Hepatocyte (in vitro differentiated cells): ENCODE results near the gene MIPOL1. TPM values are rescaled to one million over a fixed set of nuclear protein-coding genes. Genes with fewer than 3 reads are reported as not detected.

Experiments
- DNase-seq: peaks from one replicate; pipeline ENCODE4 v3.0.0-alpha.2; 2016; ENCODE audit warnings: low spot score
- H2AFZ ChIP-seq: fragments of 200-600 bp; sonication (generic); 2 replicates; pipeline ENCODE4 v1.6.0; 2016; ENCODE audit warnings: antibody characterized with exemption, mild to moderate bottlenecking
- H3K27ac ChIP-seq: fragments of 200-600 bp; sonication (generic); 2 replicates; pipeline ENCODE4 v1.5.1; 2016; ENCODE audit warnings: mild to moderate bottlenecking
- H3K27me3 ChIP-seq: fragments of 200-600 bp; sonication (generic); 2 replicates; pipeline ENCODE4 v1.6.1; 2016
- H3K36me3 ChIP-seq: fragments of 200-600 bp; sonication (generic); replicated peaks from 2 replicates; pipeline ENCODE4 v1.5.1; 2016; ENCODE audit warnings: low read depth; ENCODE audit not compliant: insufficient read depth
- H3K4me1 ChIP-seq: fragments of 200-600 bp; sonication (generic); 2 replicates; pipeline ENCODE4 v1.5.1; 2016; ENCODE audit warnings: mild to moderate bottlenecking, moderate library complexity; ENCODE audit not compliant: insufficient read depth
- H3K4me2 ChIP-seq: fragments of 200-600 bp; sonication (generic); 2 replicates; pipeline ENCODE4 v1.6.0; 2016
- H3K4me3 ChIP-seq: fragments of 200-600 bp; sonication (generic); 2 replicates; pipeline ENCODE4 v1.5.1; 2016; ENCODE audit warnings: mild to moderate bottlenecking
- H3K79me2 ChIP-seq: fragments of 200-600 bp; sonication (generic); 2 replicates; pipeline ENCODE4 v1.6.0; 2017; ENCODE audit warnings: mild to moderate bottlenecking
- H3K9me2 ChIP-seq: fragments of 200-600 bp; sonication (generic); replicated peaks from 2 replicates; pipeline ENCODE4 v1.6.0; 2017; ENCODE audit warnings: mild to moderate bottlenecking; ENCODE audit not compliant: insufficient read depth
- H3K9me3 ChIP-seq: fragments of 200-600 bp; sonication (generic); 2 replicates; pipeline ENCODE4 v1.5.1; 2016; ENCODE audit warnings: low read depth, mild to moderate bottlenecking
- H4K20me1 ChIP-seq: fragments of 200-600 bp; sonication (generic); 2 replicates; pipeline ENCODE4 v1.6.0; 2016; ENCODE audit warnings: mild to moderate bottlenecking; ENCODE audit not compliant: insufficient read depth, poor library complexity, severe bottlenecking
- CTCF ChIP-seq: fragments of 200-600 bp; sonication (generic); IDR thresholded peaks from 2 replicates; pipeline ENCODE4 v1.5.1; 2016; ENCODE audit warnings: antibody characterized with exemption, mild to moderate bottlenecking; ENCODE audit not compliant: poor library complexity
- EZH2 ChIP-seq: fragments of 200-600 bp; sonication (generic); IDR thresholded peaks from 2 replicates; pipeline ENCODE4 v1.6.1; 2016; ENCODE audit warnings: antibody characterized with exemption, mild to moderate bottlenecking, borderline replicate concordance
- EZH2phosphoT487 ChIP-seq: fragments of 200-600 bp; sonication (generic); IDR thresholded peaks from one replicate; pipeline ENCODE4 v1.6.1; 2018; ENCODE audit warnings: antibody characterized with exemption, mild to moderate bottlenecking, low read depth, moderate library complexity; ENCODE audit not compliant: unreplicated experiment, severe bottlenecking
- WGBS: methylation state at CpG from one replicate; pipeline ENCODE4 v1.1.6; 2016; ENCODE audit warnings: low lambda C conversion rate; ENCODE audit errors: missing lambda C conversion rate; 5-methylcytosine and 5-hydroxymethylcytosine counted together
- polyA plus RNA-seq: library from polyadenylated mRNA; unstranded; fragments of >200 nt; fragmentation: Nextera tagmentation; extraction: Ambion mirVana; gene quantifications from 2 replicates; pipeline ENCODE4 v1.2.1, GENCODE V29; 2016
- total RNA-seq: library from RNA; depleted of rRNA; stranded (reverse); fragments of >200 nt; gene quantifications from 2 replicates; pipeline ENCODE4 v1.2.3, GENCODE V29; 2014

MIPOL1 gene
- total and polyA plus RNA-seq, 2 experiments from 2014 or later, result 2.6 to 16.6 TPM

GRCh38 chr14:37237735-37238200, 40.0 kb downstream of the MIPOL1 start:
- Histone ChIP-seq H3K36me3 (no peaks in the 10 kb centered on the region), H3K9me2 (no peaks in the 10 kb centered on the region), H3K27me3 (no peaks in the 10 kb centered on the region), H3K9me3 (no peaks in the 10 kb centered on the region), H3K4me1 (no peaks in the 10 kb centered on the region), H3K27ac (no peak overlapping the region), H3K4me3 (no peak overlapping the region), H4K20me1 (no peaks in the 10 kb centered on the region), H3K4me2 (no peak overlapping the region), H3K79me2 (peaks cover 4% of the 10 kb centered on the region), H2AFZ (no peak overlapping the region)
- DNase-seq, result no peak
- TF ChIP-seq EZH2phosphoT487 (no peak), EZH2 (no peak), CTCF (no peak)
- 89% methylated on average over 5 of the region's 5 CpGs for WGBS

GRCh38 chr14:37241198-37241597, 43.5 kb downstream of the MIPOL1 start:
- Histone ChIP-seq H3K4me1 (no peaks in the 10 kb centered on the region), H3K27me3 (no peaks in the 10 kb centered on the region), H3K79me2 (peaks cover 17% of the 10 kb centered on the region), H3K27ac (no peak overlapping the region), H3K4me2 (no peak overlapping the region), H4K20me1 (no peaks in the 10 kb centered on the region), H2AFZ (no peak overlapping the region), H3K36me3 (no peaks in the 10 kb centered on the region), H3K9me2 (no peaks in the 10 kb centered on the region), H3K9me3 (no peaks in the 10 kb centered on the region), H3K4me3 (no peak overlapping the region)
- 93% methylated on average over 4 of the region's 4 CpGs for WGBS
- no peak for DNase-seq
- TF ChIP-seq EZH2, result no peak

- H2AFZ ChIP-seq, result no peak overlapping the region
- no peaks in the 10 kb centered on the region for H3K9me2 ChIP-seq
- H3K27me3 ChIP-seq, result no peaks in the 10 kb centered on the region
- H3K4me3 ChIP-seq, result no peak overlapping the region
- no peaks in the 10 kb centered on the region for H3K36me3 ChIP-seq
- H3K79me2 ChIP-seq, result peaks cover 15% of the 10 kb centered on the region
- peak; percentile 72 for DNase-seq
- H3K27ac ChIP-seq, result no peak overlapping the region
- H4K20me1 ChIP-seq, result no peaks in the 10 kb centered on the region
- TF ChIP-seq EZH2 (no peak), CTCF (peak; percentile 84)
- H3K4me2 ChIP-seq, result no peak overlapping the region
- no peaks in the 10 kb centered on the region for H3K9me3 ChIP-seq
- no peaks in the 10 kb centered on the region for H3K4me1 ChIP-seq
These were observed 48.7 kb downstream of the MIPOL1 start for GRCh38 chr14:37246427-37246829.

GRCh38 chr14:37247791-37248461, 50.2 kb downstream of the MIPOL1 start:
- H3K9me2 ChIP-seq, result no peaks in the 10 kb centered on the region
- H4K20me1 ChIP-seq, result no peaks in the 10 kb centered on the region
- TF ChIP-seq CTCF, result no peak
- TF ChIP-seq EZH2, result no peak
- TF ChIP-seq EZH2phosphoT487, result no peak
- peak overlapping the region; percentile 75 for H3K27ac ChIP-seq
- H3K9me3 ChIP-seq, result no peaks in the 10 kb centered on the region
- peak overlapping the region; percentile 38 for H2AFZ ChIP-seq
- peak overlapping the region; percentile 50 for H3K4me2 ChIP-seq
- DNase-seq, result no peak
- no peaks in the 10 kb centered on the region for H3K4me1 ChIP-seq
- no peaks in the 10 kb centered on the region for H3K36me3 ChIP-seq
- WGBS, result 75% methylated on average over 3 of the region's 3 CpGs
- no peaks in the 10 kb centered on the region for H3K27me3 ChIP-seq
- no peak overlapping the region for H3K4me3 ChIP-seq
- peaks cover 15% of the 10 kb centered on the region for H3K79me2 ChIP-seq
